LNCAP (cell line): ENCODE data around the gene MCTP1.

Experiments used
- CTCF ChIP-seq: fragments of 450-650 bp; IDR thresholded peaks from 2 replicates; pipeline ENCODE4 v1.5.1; 2017; ENCODE audit warnings: mild to moderate bottlenecking

The MCTP1 gene

GRCh38 chr5:95224701-95225459 is 60.0 kb downstream of the MCTP1 start:
- no peak for TF ChIP-seq CTCF

GRCh38 chr5:95223566-95224258 is 61.2 kb downstream of the MCTP1 start:
- no peak for TF ChIP-seq CTCF

DNA sequence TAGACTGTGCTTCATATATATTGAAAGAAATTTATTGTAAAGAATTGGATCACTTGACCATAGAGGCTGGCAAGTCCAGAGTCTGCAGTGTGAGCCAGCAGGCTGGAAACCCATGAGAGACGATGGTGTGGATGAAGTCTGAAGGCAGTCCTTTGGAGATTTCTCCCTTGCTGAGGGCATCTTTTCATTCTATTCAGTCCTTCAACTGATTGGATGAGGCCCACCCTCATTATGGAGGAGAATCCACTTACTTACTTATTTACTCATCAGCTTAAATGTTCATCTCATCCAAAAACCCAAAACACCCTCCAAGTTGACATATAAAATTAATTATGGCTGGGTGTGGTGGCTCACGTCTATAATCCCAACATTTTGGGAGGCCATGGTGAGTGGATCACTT is 62.1 kb downstream of the MCTP1 start:
- TF ChIP-seq CTCF: no peak

DNA sequence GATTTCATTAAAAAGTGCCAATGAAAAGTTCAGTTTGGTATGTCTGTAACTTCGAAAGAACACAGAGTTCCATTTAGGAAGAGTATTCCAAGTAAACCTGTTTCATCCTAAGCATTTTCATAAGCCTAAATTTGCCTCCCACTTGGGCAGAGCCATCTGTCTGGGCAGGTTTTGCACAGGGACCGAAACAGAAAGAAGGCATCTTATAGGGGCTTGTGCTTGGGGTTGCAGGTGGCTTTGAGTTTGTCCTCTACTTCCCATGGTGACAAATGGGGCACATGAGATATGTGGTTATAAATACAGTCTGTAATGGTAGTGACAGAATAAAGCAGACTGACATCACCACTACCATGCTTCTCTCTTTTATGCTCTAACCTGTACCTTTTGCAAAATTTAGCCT is 63.7 kb downstream of the MCTP1 start:
- no peak for TF ChIP-seq CTCF

GRCh38 chr5:95220381-95220780 is 64.5 kb downstream of the MCTP1 start:
- no peak for TF ChIP-seq CTCF

DNA sequence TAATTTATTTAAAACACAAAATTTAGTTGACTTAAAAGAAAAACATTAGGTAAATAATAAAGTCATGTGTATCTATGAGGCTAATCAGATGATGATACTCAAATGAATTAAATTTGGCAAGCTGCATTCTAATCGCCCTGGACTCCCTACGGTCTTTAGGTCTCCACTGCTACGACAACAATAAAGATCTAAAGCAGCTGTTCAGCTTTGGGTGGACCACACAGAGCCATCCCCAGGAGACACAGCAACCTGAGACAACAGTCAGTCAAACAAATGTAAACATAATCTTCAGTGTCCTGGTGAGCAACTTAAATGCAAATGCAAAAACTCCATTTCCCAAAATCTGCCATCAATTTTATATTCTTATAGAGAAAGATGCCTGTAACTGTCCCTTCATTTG is 65.5 kb downstream of the MCTP1 start:
- no peak for TF ChIP-seq CTCF

DNA sequence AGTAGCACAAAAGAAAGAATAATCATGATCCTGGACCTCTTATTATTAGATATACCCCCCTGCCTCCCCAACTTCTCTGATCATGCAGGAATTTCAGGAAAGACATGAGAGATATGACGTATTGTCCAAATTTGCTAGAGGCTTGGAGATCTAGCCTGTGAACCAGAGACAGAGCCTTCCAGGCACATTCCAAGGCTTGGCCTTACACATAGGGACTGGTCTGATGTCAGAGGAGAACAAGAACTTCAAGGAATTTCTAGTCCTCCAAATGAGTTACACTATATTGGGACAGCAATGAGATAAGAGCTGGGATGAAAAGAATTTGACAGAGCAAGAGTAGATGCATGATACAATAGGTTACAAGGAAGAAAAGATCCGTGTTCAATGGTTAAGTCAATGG is 67.0 kb downstream of the MCTP1 start:
- no peak for TF ChIP-seq CTCF
